DMS153 treated with DMSO at 0.1 percent for 48 hours (cell line): ENCODE measurements around the gene NRARP.
A peak's percentile ranks its signal among the peaks of the same experiment; 100 is the strongest.

ENCODE experiments used
- DNase-seq: peaks from one replicate; lab custom pipeline; 2025; ENCODE audit not compliant: unreplicated experiment; lab: John Stamatoyannopoulos, UW

Gene NRARP

GRCh38 chr9:137323531-137324331 is 21.7 kb upstream of the NRARP start:
- no peak for DNase-seq

- no peak for DNase-seq
Measured at GRCh38 chr9:137321726-137322361, 19.8 kb upstream of the NRARP start.

- no peak for DNase-seq
Measured at GRCh38 chr9:137320555-137321384, 18.7 kb upstream of the NRARP start.

- DNase-seq, result no peak
Measured at GRCh38 chr9:137319739-137320551, 17.9 kb upstream of the NRARP start.

- no peak for DNase-seq
Measured at GRCh38 chr9:137319011-137319738, 17.1 kb upstream of the NRARP start.

GRCh38 chr9:137318602-137319001 is 16.5 kb upstream of the NRARP start:
- no peak for DNase-seq

GRCh38 chr9:137317718-137318511 is 15.8 kb upstream of the NRARP start:
- no peak for DNase-seq

- no peak for DNase-seq
Measured at GRCh38 chr9:137317021-137317717, 15.1 kb upstream of the NRARP start.

- peak; percentile 6 for DNase-seq
Measured at GRCh38 chr9:137316012-137316981, 14.2 kb upstream of the NRARP start.

GRCh38 chr9:137315581-137316011 is 13.5 kb upstream of the NRARP start:
- DNase-seq, result no peak

- no peak for DNase-seq
Measured at GRCh38 chr9:137314561-137315560, 12.8 kb upstream of the NRARP start.

- DNase-seq, result no peak
Measured at GRCh38 chr9:137313956-137314560, 12.0 kb upstream of the NRARP start.

- DNase-seq, result no peak
Measured at GRCh38 chr9:137313326-137313936, 11.4 kb upstream of the NRARP start.

- DNase-seq, result no peak
Measured at GRCh38 chr9:137312852-137313325, 10.8 kb upstream of the NRARP start.
